MM.1S (cell line): ENCODE results near the gene ZC3H15.

Experiments
- EZH2 ChIP-seq: fragments of 300-600 bp; sonication (generic); optimal IDR thresholded peaks from 2 replicates; pipeline ENCODE3; 2017; ENCODE audit warnings: low read depth, mild to moderate bottlenecking, antibody characterized with exemption, low read length, mixed read lengths
- TF ChIP-seq, protein P1 (sequence below): fragments of 300-600 bp; sonication (generic); IDR thresholded peaks from 2 replicates; pipeline ENCODE4 v1.5.1; 2016; ENCODE audit warnings: antibody characterized with exemption, low read length, mixed read lengths

- no peak for TF ChIP-seq EZH2
- TF ChIP-seq, protein P1, sequence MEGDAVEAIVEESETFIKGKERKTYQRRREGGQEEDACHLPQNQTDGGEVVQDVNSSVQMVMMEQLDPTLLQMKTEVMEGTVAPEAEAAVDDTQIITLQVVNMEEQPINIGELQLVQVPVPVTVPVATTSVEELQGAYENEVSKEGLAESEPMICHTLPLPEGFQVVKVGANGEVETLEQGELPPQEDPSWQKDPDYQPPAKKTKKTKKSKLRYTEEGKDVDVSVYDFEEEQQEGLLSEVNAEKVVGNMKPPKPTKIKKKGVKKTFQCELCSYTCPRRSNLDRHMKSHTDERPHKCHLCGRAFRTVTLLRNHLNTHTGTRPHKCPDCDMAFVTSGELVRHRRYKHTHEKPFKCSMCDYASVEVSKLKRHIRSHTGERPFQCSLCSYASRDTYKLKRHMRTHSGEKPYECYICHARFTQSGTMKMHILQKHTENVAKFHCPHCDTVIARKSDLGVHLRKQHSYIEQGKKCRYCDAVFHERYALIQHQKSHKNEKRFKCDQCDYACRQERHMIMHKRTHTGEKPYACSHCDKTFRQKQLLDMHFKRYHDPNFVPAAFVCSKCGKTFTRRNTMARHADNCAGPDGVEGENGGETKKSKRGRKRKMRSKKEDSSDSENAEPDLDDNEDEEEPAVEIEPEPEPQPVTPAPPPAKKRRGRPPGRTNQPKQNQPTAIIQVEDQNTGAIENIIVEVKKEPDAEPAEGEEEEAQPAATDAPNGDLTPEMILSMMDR, result no peak
Observed at GRCh38 chr2:186498834-186499233, 12.8 kb downstream of the ZC3H15 start.
